KMS-11 (cell line): ENCODE results near the gene CASP6.

Experiments used
- H2AFZ ChIP-seq: fragments of 200-600 bp; sonication (generic); 2 replicates; pipeline ENCODE4 v1.6.1; 2016; ENCODE audit warnings: antibody characterized with exemption, mixed run types, low read depth
- H3K27ac ChIP-seq: fragments of 200-600 bp; sonication (generic); 2 replicates; pipeline ENCODE4 v1.6.1; 2016; ENCODE audit warnings: mild to moderate bottlenecking, mixed run types
- H3K27me3 ChIP-seq: fragments of 200-600 bp; sonication (generic); 2 replicates; pipeline ENCODE4 v1.6.1; 2017; ENCODE audit warnings: mild to moderate bottlenecking, low read depth, mixed run types, moderate library complexity; ENCODE audit not compliant: insufficient read depth
- H3K36me3 ChIP-seq: fragments of 200-600 bp; sonication (generic); 2 replicates; pipeline ENCODE4 v1.6.1; 2017; ENCODE audit warnings: mild to moderate bottlenecking, mixed run types; ENCODE audit not compliant: insufficient read depth
- H3K4me1 ChIP-seq: fragments of 200-600 bp; sonication (generic); 2 replicates; pipeline ENCODE4 v1.6.1; 2016; ENCODE audit warnings: mild to moderate bottlenecking, low read depth, mixed run types; ENCODE audit not compliant: poor library complexity, severe bottlenecking
- H3K4me2 ChIP-seq: fragments of 200-600 bp; sonication (generic); 2 replicates; pipeline ENCODE4 v1.7.0; 2016; ENCODE audit warnings: mild to moderate bottlenecking, mixed run types
- H3K4me3 ChIP-seq: fragments of 200-600 bp; sonication (generic); IDR thresholded peaks from 2 replicates; pipeline ENCODE4 v1.6.1; 2017; ENCODE audit warnings: low read depth, low read length, mixed read lengths; ENCODE audit not compliant: insufficient read depth
- H3K79me2 ChIP-seq: fragments of 200-600 bp; sonication (generic); 2 replicates; pipeline ENCODE4 v1.6.1; 2016; ENCODE audit warnings: low read depth, mixed run types; ENCODE audit not compliant: insufficient read depth
- H3K9ac ChIP-seq: fragments of 200-600 bp; sonication (generic); 2 replicates; pipeline ENCODE4 v1.6.1; 2016; ENCODE audit warnings: mild to moderate bottlenecking, mixed run types
- H4K20me1 ChIP-seq: fragments of 200-600 bp; sonication (generic); 2 replicates; pipeline ENCODE4 v1.6.1; 2016; ENCODE audit warnings: mild to moderate bottlenecking, mixed run types; ENCODE audit not compliant: insufficient read depth
- TF ChIP-seq, protein P1 (sequence below): fragments of 200-600 bp; sonication (generic); conservative IDR thresholded peaks from 2 replicates; pipeline ENCODE4 v1.6.1; 2017; ENCODE audit warnings: low read depth, mild to moderate bottlenecking, antibody characterized with exemption, low read length, moderate library complexity, mixed read lengths

CASP6 gene

DNA sequence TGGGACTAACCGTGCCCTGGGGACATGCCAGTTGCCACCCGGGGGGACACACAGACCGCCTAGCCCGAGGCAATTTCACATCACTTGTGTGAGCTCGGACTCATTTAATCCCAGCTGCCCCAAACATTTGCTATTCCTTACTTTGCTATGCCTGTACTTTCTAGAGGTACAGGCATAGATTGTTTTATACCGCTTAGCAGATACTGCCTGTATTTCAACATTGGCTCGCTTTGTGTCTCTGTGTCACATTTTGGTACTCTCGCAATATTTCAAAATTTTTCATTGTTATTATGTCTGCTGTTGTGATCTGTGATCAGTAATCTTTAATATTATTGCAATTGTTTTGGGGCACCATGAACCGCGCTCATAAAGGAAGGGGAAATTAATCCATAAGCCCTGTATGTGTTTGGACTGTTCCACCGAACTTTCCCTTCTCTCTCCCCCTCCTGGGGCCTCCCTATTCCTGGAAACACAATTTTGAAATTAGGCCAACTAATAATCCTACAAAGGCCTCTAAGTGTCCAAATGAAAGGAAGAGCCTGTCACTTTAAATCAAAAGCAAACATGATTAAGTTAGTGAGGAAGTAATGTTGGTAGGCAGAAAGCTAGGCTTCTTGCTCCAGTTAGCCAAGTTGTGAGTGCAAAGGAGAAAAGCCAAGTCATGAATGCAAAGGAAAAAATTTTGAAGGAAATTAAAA lies 568 bp upstream of the CASP6 start:
- H4K20me1 ChIP-seq, result no peaks in the 10 kb centered on the region
- H3K4me1 ChIP-seq, result peaks cover 80% of the 10 kb centered on the region
- peak overlapping the region; percentile 75 for H2AFZ ChIP-seq
- H3K4me3 ChIP-seq, result no peak overlapping the region
- no peaks in the 10 kb centered on the region for H3K27me3 ChIP-seq
- TF ChIP-seq, protein P1, sequence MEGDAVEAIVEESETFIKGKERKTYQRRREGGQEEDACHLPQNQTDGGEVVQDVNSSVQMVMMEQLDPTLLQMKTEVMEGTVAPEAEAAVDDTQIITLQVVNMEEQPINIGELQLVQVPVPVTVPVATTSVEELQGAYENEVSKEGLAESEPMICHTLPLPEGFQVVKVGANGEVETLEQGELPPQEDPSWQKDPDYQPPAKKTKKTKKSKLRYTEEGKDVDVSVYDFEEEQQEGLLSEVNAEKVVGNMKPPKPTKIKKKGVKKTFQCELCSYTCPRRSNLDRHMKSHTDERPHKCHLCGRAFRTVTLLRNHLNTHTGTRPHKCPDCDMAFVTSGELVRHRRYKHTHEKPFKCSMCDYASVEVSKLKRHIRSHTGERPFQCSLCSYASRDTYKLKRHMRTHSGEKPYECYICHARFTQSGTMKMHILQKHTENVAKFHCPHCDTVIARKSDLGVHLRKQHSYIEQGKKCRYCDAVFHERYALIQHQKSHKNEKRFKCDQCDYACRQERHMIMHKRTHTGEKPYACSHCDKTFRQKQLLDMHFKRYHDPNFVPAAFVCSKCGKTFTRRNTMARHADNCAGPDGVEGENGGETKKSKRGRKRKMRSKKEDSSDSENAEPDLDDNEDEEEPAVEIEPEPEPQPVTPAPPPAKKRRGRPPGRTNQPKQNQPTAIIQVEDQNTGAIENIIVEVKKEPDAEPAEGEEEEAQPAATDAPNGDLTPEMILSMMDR, result no peak
- H3K36me3 ChIP-seq, result peaks cover 3% of the 10 kb centered on the region; the same call in 1 of the 2 replicates
- peak overlapping the region; percentile 68; the same call in 1 of the 2 replicates for H3K9ac ChIP-seq
- H3K27ac ChIP-seq, result peak overlapping the region; percentile 89
- H3K79me2 ChIP-seq, result peaks cover 34% of the 10 kb centered on the region
- H3K4me2 ChIP-seq, result peak overlapping the region; percentile 77

DNA sequence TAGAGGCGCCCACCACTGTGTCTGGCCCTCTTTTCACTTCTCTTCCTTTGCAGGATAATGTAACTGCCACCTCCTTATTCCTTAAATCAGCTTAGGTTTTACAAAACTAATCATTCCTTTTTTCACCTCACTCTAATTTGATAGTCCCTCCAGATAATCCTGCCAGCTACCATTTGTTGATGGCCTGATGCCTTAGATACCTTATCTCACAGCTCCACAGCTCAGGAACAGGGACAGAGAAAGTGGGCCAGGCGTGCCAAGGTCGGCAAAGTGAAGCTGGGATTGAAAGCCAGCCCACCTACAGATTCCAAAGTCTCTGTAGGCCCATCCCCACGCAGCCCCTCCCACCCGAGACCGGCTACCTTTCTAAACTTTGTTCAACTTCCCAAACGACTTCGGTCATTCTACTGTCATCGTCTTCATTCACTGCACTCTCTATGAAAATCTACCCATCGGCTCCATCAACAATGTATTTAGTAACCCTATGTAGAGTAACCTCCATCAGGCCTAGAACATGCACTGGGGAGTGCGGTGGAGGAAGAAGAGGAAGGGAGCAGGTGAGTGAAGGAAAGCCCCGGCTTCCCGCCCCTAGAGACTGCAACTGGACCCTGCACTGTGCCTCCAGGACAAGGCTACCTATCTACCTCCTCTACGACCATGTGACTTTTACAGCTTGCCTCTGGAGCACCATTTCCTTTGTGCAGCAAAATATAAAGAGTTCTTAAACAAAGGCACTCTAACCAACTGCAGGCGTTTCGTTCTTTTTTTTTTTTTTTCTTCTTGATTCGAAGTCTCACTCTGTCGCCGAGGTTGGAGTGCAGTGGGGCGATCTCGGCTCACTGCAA lies 1.5 kb downstream of the CASP6 start:
- H3K4me2 ChIP-seq, result peak overlapping the region; percentile 99
- no peaks in the 10 kb centered on the region for H3K27me3 ChIP-seq
- H3K9ac ChIP-seq, result peak overlapping the region; percentile 68
- H3K4me3 ChIP-seq, result peak overlapping the region; percentile 51
- H2AFZ ChIP-seq, result peak overlapping the region; percentile 75
- peaks cover 66% of the 10 kb centered on the region for H3K4me1 ChIP-seq
- no peaks in the 10 kb centered on the region for H4K20me1 ChIP-seq
- peaks cover 3% of the 10 kb centered on the region; the same call in 1 of the 2 replicates for H3K36me3 ChIP-seq
- peaks cover 34% of the 10 kb centered on the region for H3K79me2 ChIP-seq
- peak overlapping the region; percentile 89 for H3K27ac ChIP-seq
- TF ChIP-seq, protein P1, result no peak

DNA sequence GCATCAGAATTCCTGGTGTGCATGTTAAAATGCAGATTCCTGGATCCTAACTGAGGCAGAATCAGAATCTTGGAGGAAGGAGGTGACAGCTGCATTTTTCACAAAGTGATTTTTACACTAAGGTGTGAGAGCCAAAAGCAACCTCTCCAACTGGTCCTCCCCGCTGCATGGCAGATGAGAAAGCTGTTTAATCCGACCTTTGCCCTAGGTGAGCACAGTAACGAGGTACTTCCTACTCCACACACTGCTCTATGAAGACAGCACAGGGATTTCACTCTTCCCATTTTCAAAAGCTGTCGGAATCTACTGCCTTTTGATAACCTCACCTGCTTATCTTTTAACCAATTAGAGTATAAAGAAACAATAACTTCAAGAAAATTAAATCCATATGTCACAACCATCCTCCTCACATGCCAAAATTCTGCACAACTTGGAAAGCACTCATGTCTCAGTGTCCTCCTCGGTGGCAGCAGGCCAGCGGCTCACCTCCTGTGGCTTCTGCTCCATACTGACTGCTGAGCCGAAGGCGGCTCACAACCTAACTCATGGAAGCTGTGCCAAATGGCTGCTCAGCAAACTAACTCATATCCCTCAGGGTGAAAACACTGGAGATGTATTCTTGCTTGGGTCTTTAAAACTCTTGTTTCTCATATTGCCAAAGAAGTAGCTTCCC lies 3.6 kb downstream of the CASP6 start:
- TF ChIP-seq, protein P1, result no peak

DNA sequence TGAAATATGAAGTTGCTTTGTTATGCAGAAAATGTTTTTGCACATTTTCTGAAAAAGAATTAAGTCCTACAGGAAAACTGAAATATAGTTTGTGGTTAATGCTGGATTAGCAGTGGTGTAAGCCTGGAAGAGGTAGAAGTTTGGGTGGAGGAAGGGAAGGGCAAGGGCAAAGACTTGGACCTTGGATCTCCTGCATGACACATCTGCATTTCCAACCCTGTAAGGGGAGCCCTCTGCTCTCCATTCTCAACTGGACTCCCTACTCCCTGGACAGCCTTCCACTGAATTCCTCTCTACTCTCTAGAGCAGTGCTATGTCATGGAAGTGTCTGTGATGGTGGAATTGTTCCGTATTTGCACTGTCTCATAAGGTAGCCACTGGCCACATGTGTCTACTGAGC lies 4.6 kb downstream of the CASP6 start:
- Histone ChIP-seq H2AFZ (no peak overlapping the region), H3K4me2 (no peak overlapping the region), H3K27ac (no peak overlapping the region), H4K20me1 (no peaks in the 10 kb centered on the region), H3K4me1 (peaks cover 50% of the 10 kb centered on the region), H3K36me3 (peaks cover 3% of the 10 kb centered on the region; the same call in 1 of the 2 replicates), H3K9ac (no peak overlapping the region), H3K27me3 (no peaks in the 10 kb centered on the region), H3K79me2 (peaks cover 34% of the 10 kb centered on the region), H3K4me3 (no peak overlapping the region)
- TF ChIP-seq, protein P1, result no peak

More for the DNA sequence above, 3.6 kb downstream of the CASP6 start:
- H3K9ac ChIP-seq, result no peak overlapping the region
- H3K27ac ChIP-seq, result no peak overlapping the region
- no peaks in the 10 kb centered on the region for H3K27me3 ChIP-seq
- H3K4me3 ChIP-seq, result no peak overlapping the region
- H3K4me2 ChIP-seq, result no peak overlapping the region
- no peak overlapping the region for H2AFZ ChIP-seq
- no peaks in the 10 kb centered on the region for H4K20me1 ChIP-seq
- peaks cover 3% of the 10 kb centered on the region; the same call in 1 of the 2 replicates for H3K36me3 ChIP-seq
- peaks cover 34% of the 10 kb centered on the region for H3K79me2 ChIP-seq
- H3K4me1 ChIP-seq, result peaks cover 58% of the 10 kb centered on the region
